SK-N-SH (cell line): Measurements from ENCODE around the gene ZNF90.

ENCODE experiments used
- CTCF ChIP-seq: fragments of 200-600 bp; sonication (generic); IDR thresholded peaks from 2 replicates; pipeline ENCODE4 v1.6.1; 2017; ENCODE audit warnings: antibody characterized with exemption, mild to moderate bottlenecking, moderate library complexity
- POLR2AphosphoS5 ChIP-seq: IDR thresholded peaks from 2 replicates; pipeline ENCODE4 v1.6.1; 2012; ENCODE audit warnings: low read depth, low read length
- RXRA ChIP-seq: IDR thresholded peaks from 2 replicates; pipeline ENCODE4 v1.4.0; 2012; ENCODE audit warnings: low read depth, mild to moderate bottlenecking, borderline replicate concordance

GRCh38 chr19:20070691-20071090, 7.1 kb upstream of the ZNF90 start:
- TF ChIP-seq CTCF (no peak), RXRA (no peak), POLR2AphosphoS5 (no peak)
